OCI-LY7 (cell line): ENCODE results near the gene UACA. TPM values are rescaled to one million over a fixed set of nuclear protein-coding genes. Genes with fewer than 3 reads are reported as not detected.

Experiments used
- BruUV-seq: library from RNA; stranded (reverse); fragments of 400-500 nt; replicated peaks from 2 replicates; lab custom pipeline; 2021; lab: Mats Ljungman, UMichigan
- CTCF ChIA-PET: fragments of 300-600 bp; sonication (Branson Sonifier 250); formaldehyde crosslinking; loops from one replicate; lab custom pipeline; 2022; ENCODE audit warnings: antibody characterized with exemption; ENCODE audit not compliant: unreplicated experiment; lab: Charles Lee
- POLR2A ChIA-PET: fragments of 300-600 bp; sonication (Branson Sonifier 250); formaldehyde crosslinking; loops from one replicate; lab custom pipeline; 2022; ENCODE audit warnings: antibody characterized with exemption; lab: Charles Lee
- DNase-seq: peaks from one replicate; pipeline ENCODE4 v3.0.0-alpha.2; 2015; ENCODE audit warnings: low spot score
- H2AFZ ChIP-seq: fragments of 200-600 bp; sonication (generic), shearing (Covaris generic); 2 replicates; pipeline ENCODE4 v1.6.1; 2014; ENCODE audit warnings: mild to moderate bottlenecking, antibody characterized with exemption, low read length, moderate library complexity
- H3K27ac ChIP-seq: fragments of 200-600 bp; sonication (generic); 2 replicates; pipeline ENCODE4 v1.5.1; 2014; ENCODE audit warnings: mixed run types, low read depth, mild to moderate bottlenecking, moderate library complexity, low read length, inconsistent platforms; ENCODE audit not compliant: poor library complexity, severe bottlenecking
- H3K36me3 ChIP-seq: fragments of 200-600 bp; sonication (generic); 2 replicates; pipeline ENCODE4 v1.6.1; 2014; ENCODE audit warnings: mild to moderate bottlenecking, antibody characterized with exemption, low read length, moderate library complexity, mixed read lengths; ENCODE audit not compliant: insufficient read depth
- H3K4me1 ChIP-seq: fragments of 200-600 bp; sonication (generic); 2 replicates; pipeline ENCODE4 v1.5.1; 2014; ENCODE audit warnings: mild to moderate bottlenecking, low read length; ENCODE audit not compliant: insufficient read depth, poor library complexity, severe bottlenecking
- H3K4me2 ChIP-seq: fragments of 200-600 bp; sonication (generic); 2 replicates; pipeline ENCODE4 v1.6.1; 2014; ENCODE audit warnings: mild to moderate bottlenecking, low read length
- H3K4me3 ChIP-seq: fragments of 200-600 bp; sonication (generic); 2 replicates; pipeline ENCODE4 v1.5.1; 2014; ENCODE audit warnings: mild to moderate bottlenecking, low read depth, low read length; ENCODE audit not compliant: poor library complexity, severe bottlenecking
- H3K79me2 ChIP-seq: fragments of 200-600 bp; sonication (generic); 2 replicates; pipeline ENCODE4 v1.6.1; 2016; ENCODE audit warnings: low read depth, mild to moderate bottlenecking, low read length, moderate library complexity, mixed read lengths; ENCODE audit not compliant: insufficient read depth
- H3K9me2 ChIP-seq: fragments of 200-600 bp; sonication (generic); 2 replicates; pipeline ENCODE4 v1.6.1; 2016; ENCODE audit warnings: mild to moderate bottlenecking, low read length, mixed read lengths; ENCODE audit not compliant: insufficient read depth
- H3K9me3 ChIP-seq: fragments of 200-600 bp; sonication (generic); 2 replicates; pipeline ENCODE4 v1.6.1; 2014; ENCODE audit warnings: mild to moderate bottlenecking, mixed run types, low read length, mixed read lengths
- H4K20me1 ChIP-seq: fragments of 200-600 bp; sonication (generic); 2 replicates; pipeline ENCODE4 v1.6.1; 2014; ENCODE audit warnings: mild to moderate bottlenecking, antibody characterized with exemption, low read length, moderate library complexity, mixed read lengths; ENCODE audit not compliant: insufficient read depth
- CTCF ChIP-seq: fragments of 200-600 bp; sonication (generic); conservative IDR thresholded peaks from 2 replicates; pipeline ENCODE4 v1.5.1; 2014; ENCODE audit warnings: mild to moderate bottlenecking, antibody characterized with exemption, low read length, moderate library complexity, mixed read lengths
- EZH2phosphoT487 ChIP-seq: fragments of 200-600 bp; sonication (generic); IDR thresholded peaks from 2 replicates; pipeline ENCODE4 v1.6.1; 2018; ENCODE audit warnings: low read depth, borderline replicate concordance, mild to moderate bottlenecking, mixed run types, antibody characterized with exemption, low read length, moderate library complexity, mixed read lengths
- intact Hi-C: fragments of 100-400 bp; cut with micrococcal nuclease; formaldehyde crosslinking; loops from one replicate; pipeline ENCODE4 v1.10.0; 2022; ENCODE audit not compliant: unreplicated experiment
- total RNA-seq, 2 experiments: library from RNA; depleted of rRNA in 1 of 2; stranded (reverse); fragments of >200 nt in 1 of 2; shearing (Covaris generic) in 1 of 2; gene quantifications; 2 replicates each; pipeline ENCODE4 v1.2.3, GENCODE V29; 2014 to 2022

The UACA gene
- total RNA-seq, 2 experiments from 2014 or later = not detected

GRCh38 chr15:70753101-70753829 is 10.1 kb downstream of the UACA start:
- no peaks in the 10 kb centered on the region for H3K9me2 ChIP-seq
- H3K79me2 ChIP-seq = no peaks in the 10 kb centered on the region
- H3K4me1 ChIP-seq = no peaks in the 10 kb centered on the region
- intact Hi-C loops = no loop called here
- H3K27ac ChIP-seq = no peak overlapping the region
- no TSS peak for BruUV-seq
- no peak for DNase-seq
- no peaks in the 10 kb centered on the region for H3K9me3 ChIP-seq
- no peaks in the 10 kb centered on the region for H4K20me1 ChIP-seq
- H3K36me3 ChIP-seq = no peaks in the 10 kb centered on the region
- no peak overlapping the region for H3K4me2 ChIP-seq
- POLR2A ChIA-PET = no interaction called here
- CTCF ChIA-PET = no interaction called here
- H2AFZ ChIP-seq = no peak overlapping the region
- H3K4me3 ChIP-seq = no peak overlapping the region
- TF ChIP-seq CTCF = no peak
- no peak for TF ChIP-seq EZH2phosphoT487

GRCh38 chr15:70752193-70752635 is 11.1 kb downstream of the UACA start:
- Histone ChIP-seq H3K9me3 (no peaks in the 10 kb centered on the region), H2AFZ (no peak overlapping the region), H4K20me1 (no peaks in the 10 kb centered on the region), H3K9me2 (no peaks in the 10 kb centered on the region), H3K79me2 (no peaks in the 10 kb centered on the region), H3K36me3 (no peaks in the 10 kb centered on the region), H3K27ac (no peak overlapping the region), H3K4me2 (no peak overlapping the region), H3K4me3 (no peak overlapping the region), H3K4me1 (no peaks in the 10 kb centered on the region)
- ChIA-PET POLR2A (interaction anchor here (0.5 to 0.6 kb wide), 3 partner anchors 29 to 367 kb away, joined by 3 to 4 read pairs (median 3); no protein-coding TSS in a partner anchor), CTCF (no interaction called here)
- no TSS peak for BruUV-seq
- no peak for TF ChIP-seq CTCF
- TF ChIP-seq EZH2phosphoT487 = no peak
- DNase-seq = no peak
- intact Hi-C loops = no loop called here

- Histone ChIP-seq H3K4me2 (no peak overlapping the region), H2AFZ (no peak overlapping the region), H3K27ac (no peak overlapping the region), H3K36me3 (no peaks in the 10 kb centered on the region), H3K4me3 (no peak overlapping the region), H3K79me2 (no peaks in the 10 kb centered on the region), H3K9me3 (no peaks in the 10 kb centered on the region), H3K9me2 (no peaks in the 10 kb centered on the region), H3K4me1 (no peaks in the 10 kb centered on the region), H4K20me1 (no peaks in the 10 kb centered on the region)
- ChIA-PET POLR2A (interaction anchor here (0.6 to 0.7 kb wide), 2 partner anchors 156 to 211 kb away, joined by 3 to 7 read pairs; no protein-coding TSS in a partner anchor), CTCF (no interaction called here)
- TF ChIP-seq EZH2phosphoT487 = no peak
- no peak for TF ChIP-seq CTCF
- intact Hi-C loops = no loop called here
- BruUV-seq = no TSS peak
- DNase-seq = no peak
Observed at GRCh38 chr15:70750203-70750869, 13.0 kb downstream of the UACA start.
